HEK293T (cell line): ENCODE data around the gene ANO9.

Source experiments
- ARNT ChIP-seq: fragments of 450-650 bp; IDR thresholded peaks from 2 replicates; pipeline ENCODE4 v1.6.1; 2017; ENCODE audit warnings: mild to moderate bottlenecking
- BHLHE40 ChIP-seq: fragments of 450-650 bp; IDR thresholded peaks from 2 replicates; pipeline ENCODE4 v1.6.1; 2016; ENCODE audit warnings: mild to moderate bottlenecking, moderate library complexity, borderline replicate concordance
- ELF4 ChIP-seq: fragments of 450-650 bp; IDR thresholded peaks from 2 replicates; pipeline ENCODE4 v1.6.1; 2017; ENCODE audit warnings: antibody characterized with exemption
- FOXA1 ChIP-seq: fragments of 450-650 bp; IDR thresholded peaks from 2 replicates; pipeline ENCODE4 v1.6.1; 2016; ENCODE audit warnings: mild to moderate bottlenecking
- FOXK2 ChIP-seq: fragments of 450-650 bp; IDR thresholded peaks from 2 replicates; pipeline ENCODE4 v1.6.1; 2016; ENCODE audit warnings: mild to moderate bottlenecking
- L3MBTL2 ChIP-seq: fragments of 450-650 bp; conservative IDR thresholded peaks from 2 replicates; pipeline ENCODE4 v1.6.1; 2016; ENCODE audit warnings: mild to moderate bottlenecking
- LEF1 ChIP-seq: fragments of 450-650 bp; IDR thresholded peaks from 2 replicates; pipeline ENCODE4 v1.6.1; 2017; ENCODE audit warnings: mild to moderate bottlenecking, borderline replicate concordance
- NFRKB ChIP-seq: fragments of 450-650 bp; IDR thresholded peaks from 2 replicates; pipeline ENCODE4 v1.6.1; 2016; ENCODE audit warnings: mild to moderate bottlenecking, moderate library complexity

- TF ChIP-seq BHLHE40: no peak
- no peak for TF ChIP-seq NFRKB
- TF ChIP-seq FOXA1: no peak
- TF ChIP-seq LEF1: no peak
- no peak for TF ChIP-seq ARNT
- TF ChIP-seq FOXK2: no peak
- no peak for TF ChIP-seq ELF4
- no peak for TF ChIP-seq L3MBTL2
Measured at GRCh38 chr11:464316-464715, 22.5 kb upstream of the ANO9 start.
